SK-N-SH (cell line): ENCODE results near the gene IGF2. TPM values are rescaled to one million over a fixed set of nuclear protein-coding genes. Genes with fewer than 3 reads are reported as not detected.

Experiments used
- CTCF ChIA-PET: fragments of 300-600, 350-600 bp; formaldehyde crosslinking; extraction: SDS; loops from one replicate; lab custom pipeline; 2021; lab: Yijun Ruan, JAX
- POLR2A ChIA-PET: fragments of 350-600 bp; sonication (Branson Sonifier 250); formaldehyde crosslinking; extraction: SDS; loops from one replicate; lab custom pipeline; 2020; ENCODE audit warnings: antibody characterized with exemption, inconsistent platforms; lab: Yijun Ruan, JAX
- DNase-seq: peaks from one replicate; pipeline ENCODE4 v3.0.0; 2012
- H2AFZ ChIP-seq: fragments of 200-600 bp; sonication (generic); 2 replicates; pipeline ENCODE4 v1.8.1; 2016; ENCODE audit warnings: antibody characterized with exemption, mild to moderate bottlenecking, low read depth
- H3F3A ChIP-seq: fragments of 200-600 bp; sonication (generic); replicated peaks from 2 replicates; pipeline ENCODE3; 2016; ENCODE audit warnings: antibody characterized with exemption, mild to moderate bottlenecking; ENCODE audit not compliant: insufficient read depth
- H3K27ac ChIP-seq, 2 experiments: fragments of 200-500 bp in 1 of 2; fragments of 200-600 bp in 1 of 2; sonication (Bioruptor generic) in 1 of 2; sonication (generic), shearing (Covaris generic) in 1 of 2; 2 replicates each; pipeline versions ENCODE4 v1.5.1 to v1.6.1; 2014 to 2016; ENCODE audit warnings: low read depth in 2 of 2, inconsistent platforms in 1 of 2, low read length in 1 of 2, mild to moderate bottlenecking in 1 of 2, mixed read lengths in 1 of 2
- H3K27me3 ChIP-seq: fragments of 200-600 bp; sonication (generic), shearing (Covaris generic); 2 replicates; pipeline ENCODE4 v1.6.1; 2016; ENCODE audit warnings: mixed run types; ENCODE audit not compliant: insufficient read depth
- H3K36me3 ChIP-seq, 2 experiments: fragments of 200-500 bp in 1 of 2; fragments of 200-600 bp in 1 of 2; sonication (Bioruptor generic) in 1 of 2; sonication (generic) in 1 of 2; replicated peaks in 1 of 2; 2 replicates each; pipeline versions ENCODE3 to v1.5.1; 2014 to 2016; ENCODE audit warnings: low read length in 1 of 2, mild to moderate bottlenecking in 1 of 2; ENCODE audit not compliant: insufficient read depth in 2 of 2, control insufficient read depth in 1 of 2
- H3K4me1 ChIP-seq, 2 experiments: fragments of 200-500 bp in 1 of 2; fragments of 200-600 bp in 1 of 2; sonication (Bioruptor generic) in 1 of 2; sonication (generic), shearing (Covaris generic) in 1 of 2; 2 replicates each; pipeline versions ENCODE4 v1.5.1 to v1.6.1; 2014 to 2016; ENCODE audit warnings: low read depth in 1 of 2, low read length in 1 of 2, mixed run types in 1 of 2; ENCODE audit not compliant: insufficient read depth in 2 of 2, control insufficient read depth in 1 of 2
- H3K4me2 ChIP-seq: fragments of 200-600 bp; sonication (generic), shearing (Covaris generic); 2 replicates; pipeline ENCODE4 v1.6.1; 2017; ENCODE audit warnings: mixed run types
- H3K4me3 ChIP-seq, 2 experiments: fragments of 200-500 bp in 1 of 2; fragments of 200-600 bp in 1 of 2; sonication (Bioruptor generic) in 1 of 2; sonication (generic), shearing (Covaris generic) in 1 of 2; 2 replicates each; pipeline versions ENCODE4 v1.5.1 to v1.8.1; 2014 to 2016; ENCODE audit warnings: low read depth in 2 of 2, inconsistent platforms in 1 of 2, low read length in 1 of 2, mild to moderate bottlenecking in 1 of 2, mixed read lengths in 1 of 2, moderate library complexity in 1 of 2
- H3K79me2 ChIP-seq: fragments of 200-600 bp; sonication (generic); 2 replicates; pipeline ENCODE4 v1.8.1; 2017; ENCODE audit warnings: mild to moderate bottlenecking; ENCODE audit not compliant: insufficient read depth
- H3K9ac ChIP-seq: fragments of 200-600 bp; sonication (generic); 2 replicates; pipeline ENCODE4 v1.6.1; 2017; ENCODE audit warnings: mixed run types
- H3K9me2 ChIP-seq: fragments of 200-600 bp; sonication (generic); 2 replicates; pipeline ENCODE4 v1.6.1; 2017; ENCODE audit warnings: mixed run types
- H3K9me3 ChIP-seq: fragments of 200-600 bp; sonication (generic); 2 replicates; pipeline ENCODE4 v1.6.1; 2017; ENCODE audit warnings: mixed run types, mild to moderate bottlenecking, moderate library complexity
- H4K20me1 ChIP-seq: fragments of 200-600 bp; sonication (generic); 2 replicates; pipeline ENCODE4 v1.6.1; 2017; ENCODE audit warnings: mild to moderate bottlenecking, mixed run types; ENCODE audit not compliant: insufficient read depth
- CHD2 ChIP-seq: fragments of 150-350 bp; IDR thresholded peaks from 2 replicates; pipeline ENCODE4 v1.6.1; 2018; ENCODE audit warnings: low read length; ENCODE audit not compliant: partially characterized antibody
- ELF1 ChIP-seq: IDR thresholded peaks from 2 replicates; pipeline ENCODE4 v1.4.0; 2012
- EP300 ChIP-seq, 2 experiments: IDR thresholded peaks; 2 replicates each; pipeline versions ENCODE4 v1.4.0 to v1.6.1; 2012; ENCODE audit warnings: borderline replicate concordance in 1 of 2, low read depth in 1 of 2, low read length in 1 of 2
- EZH2phosphoT487 ChIP-seq: fragments of 200-600 bp; sonication (generic); IDR thresholded peaks from 2 replicates; pipeline ENCODE4 v1.6.1; 2017; ENCODE audit warnings: low read depth, mixed run types, mild to moderate bottlenecking, antibody characterized with exemption, moderate library complexity, borderline replicate concordance
- GABPA ChIP-seq: IDR thresholded peaks from 2 replicates; pipeline ENCODE4 v1.4.0; 2012; ENCODE audit warnings: low read depth, mild to moderate bottlenecking
- MAX ChIP-seq: IDR thresholded peaks from 2 replicates; pipeline ENCODE4 v1.4.0; 2012; ENCODE audit warnings: low read depth
- MXI1 ChIP-seq: IDR thresholded peaks from 2 replicates; pipeline ENCODE4 v1.6.1; 2012; ENCODE audit warnings: mild to moderate bottlenecking, low read depth, low read length, improper control_type of control experiment
- NFIC ChIP-seq: IDR thresholded peaks from 2 replicates; pipeline ENCODE4 v1.4.0; 2012; ENCODE audit warnings: borderline replicate concordance
- NRF1 ChIP-seq: IDR thresholded peaks from 2 replicates; pipeline ENCODE4 v1.6.1; 2012; ENCODE audit warnings: low read depth, mild to moderate bottlenecking, low read length
- RAD21 ChIP-seq: IDR thresholded peaks from 2 replicates; pipeline ENCODE4 v1.6.1; 2012; ENCODE audit warnings: mild to moderate bottlenecking, low read length
- REST ChIP-seq: IDR thresholded peaks from 2 replicates; pipeline ENCODE4 v1.6.1; 2012; ENCODE audit warnings: mild to moderate bottlenecking, low read depth, low read length, moderate library complexity
- RFX5 ChIP-seq: IDR thresholded peaks from 2 replicates; pipeline ENCODE4 v1.6.1; 2012; ENCODE audit warnings: mild to moderate bottlenecking, improper control_type of control experiment, low read length
- SIN3A ChIP-seq: IDR thresholded peaks from 2 replicates; pipeline ENCODE4 v1.6.1; 2012; ENCODE audit warnings: low read depth, mild to moderate bottlenecking, low read length, moderate library complexity, borderline replicate concordance
- SMC3 ChIP-seq: IDR thresholded peaks from 2 replicates; pipeline ENCODE4 v1.6.1; 2012; ENCODE audit warnings: low read depth, low read length, improper control_type of control experiment
- TAF1 ChIP-seq: IDR thresholded peaks from 2 replicates; pipeline ENCODE4 v1.6.1; 2012; ENCODE audit warnings: low read depth, mild to moderate bottlenecking, low read length, moderate library complexity, borderline replicate concordance
- TEAD4 ChIP-seq: IDR thresholded peaks from 2 replicates; pipeline ENCODE4 v1.4.0; 2012; ENCODE audit warnings: mild to moderate bottlenecking, borderline replicate concordance; ENCODE audit not compliant: insufficient read depth
- YY1 ChIP-seq: IDR thresholded peaks from 2 replicates; pipeline ENCODE4 v1.4.0; 2012; ENCODE audit warnings: low read depth, mild to moderate bottlenecking
- WGBS: methylation state at CpG from one replicate; pipeline ENCODE4 v1.1.6; 2017; ENCODE audit warnings: low lambda C conversion rate; 5-methylcytosine and 5-hydroxymethylcytosine counted together
- polyA plus RNA-seq, 3 experiments: library from polyadenylated mRNA; depleted of rRNA; stranded (reverse); fragments of >200 nt; gene quantifications; 2 replicates each; pipeline ENCODE4 v1.2.3, GENCODE V29; 2012

Gene IGF2
- polyA plus RNA-seq, 1 of the 3 experiments (the other 2 are of a cell fraction), result 0.05 TPM

GRCh38 chr11:2143799-2144543, 4.8 kb upstream of the IGF2 start:
- ChIA-PET CTCF (interaction anchor here (0.8 to 25.3 kb wide), 11 partner anchors 7 to 491 kb away, joined by 3 to 1098 read pairs (median 6); partner anchors contain the start of genes SYT8 and TNNI2), POLR2A (interaction anchor here (1.0 to 1.1 kb wide), 2 partner anchors 16 to 107 kb away, joined by 3 read pairs; no protein-coding TSS in a partner anchor)
- no peaks in the 10 kb centered on the region for H3K79me2 ChIP-seq

GRCh38 chr11:2143477-2143798, 4.2 kb upstream of the IGF2 start:
- H4K20me1 ChIP-seq, result no peaks in the 10 kb centered on the region
- H3K9me2 ChIP-seq, result no peaks in the 10 kb centered on the region
- no peak overlapping the region for H3K9ac ChIP-seq
- no peaks in the 10 kb centered on the region for H3K36me3 ChIP-seq
- no peak overlapping the region; a peak in 1 of 4 replicates for H3K27ac ChIP-seq
- ChIA-PET CTCF (interaction anchor here (0.8 to 25.3 kb wide), 9 partner anchors 8 to 491 kb away, joined by 3 to 1098 read pairs (median 14); partner anchors contain the start of genes SYT8 and TNNI2), POLR2A (interaction anchor here (1.0 to 1.1 kb wide), 2 partner anchors 16 to 107 kb away, joined by 3 read pairs; no protein-coding TSS in a partner anchor)
- no peak overlapping the region for H3K4me2 ChIP-seq
- TF ChIP-seq GABPA (no peak), SMC3 (no peak)
- H3K4me3 ChIP-seq, result peak overlapping the region in 1 of 2 experiments; percentile 19; a peak in 1 of 4 replicates
- H3F3A ChIP-seq, result peaks cover 8% of the 10 kb centered on the region
- DNase-seq, result no peak
- WGBS, result 4% methylated on average over 12 of the region's 12 CpGs
- H3K9me3 ChIP-seq, result no peaks in the 10 kb centered on the region
- H3K27me3 ChIP-seq, result peaks cover 77% of the 10 kb centered on the region
- no peaks in the 10 kb centered on the region for H3K79me2 ChIP-seq
- H3K4me1 ChIP-seq, result no peaks in the 10 kb centered on the region; a peak in 1 of 4 replicates
- H2AFZ ChIP-seq, result no peak overlapping the region

More at GRCh38 chr11:2143799-2144543, 4.8 kb upstream of the IGF2 start:
- H3K27me3 ChIP-seq, result peaks cover 83% of the 10 kb centered on the region
- TF ChIP-seq SIN3A (no peak), RAD21 (no peak), CHD2 (no peak), GABPA (no peak), RFX5 (no peak), TAF1 (no peak)
- H3K4me1 ChIP-seq, result no peaks in the 10 kb centered on the region; a peak in 1 of 4 replicates
- peak overlapping the region in 1 of 2 experiments; percentile 19; a peak in 1 of 4 replicates for H3K4me3 ChIP-seq
- 3% methylated on average over 63 of the region's 72 CpGs for WGBS
- H2AFZ ChIP-seq, result no peak overlapping the region
- H3K36me3 ChIP-seq, result no peaks in the 10 kb centered on the region
- H3K4me2 ChIP-seq, result no peak overlapping the region
- H3F3A ChIP-seq, result peaks cover 8% of the 10 kb centered on the region
- H3K9me2 ChIP-seq, result no peaks in the 10 kb centered on the region
- H3K9me3 ChIP-seq, result no peaks in the 10 kb centered on the region
- no peak overlapping the region for H3K9ac ChIP-seq
- H4K20me1 ChIP-seq, result no peaks in the 10 kb centered on the region
- no peak for DNase-seq
- H3K27ac ChIP-seq, result no peak overlapping the region; a peak in 1 of 4 replicates

- H3K27me3 ChIP-seq, result peaks cover 72% of the 10 kb centered on the region
- no peak for DNase-seq
- H3K79me2 ChIP-seq, result no peaks in the 10 kb centered on the region
- no peak overlapping the region for H3K9ac ChIP-seq
- no peak overlapping the region for H3K4me3 ChIP-seq
- no peaks in the 10 kb centered on the region for H3K9me2 ChIP-seq
- H3K9me3 ChIP-seq, result no peaks in the 10 kb centered on the region
- no peak overlapping the region for H3K4me2 ChIP-seq
- no peaks in the 10 kb centered on the region; a peak in 1 of 4 replicates for H3K4me1 ChIP-seq
- peaks cover 8% of the 10 kb centered on the region for H3F3A ChIP-seq
- WGBS, result 1% methylated on average over 6 of the region's 6 CpGs
- CTCF ChIA-PET, result interaction anchor here (0.6 to 25.3 kb wide), 7 partner anchors 8 to 1050 kb away, joined by 3 to 1098 read pairs (median 15); partner anchors contain the start of genes SYT8 and TNNI2
- no peak overlapping the region for H2AFZ ChIP-seq
- no peak overlapping the region; a peak in 1 of 4 replicates for H3K27ac ChIP-seq
- no peaks in the 10 kb centered on the region for H4K20me1 ChIP-seq
- POLR2A ChIA-PET, result interaction anchor here (1.1 to 1.2 kb wide), 2 partner anchors 8 to 106 kb away, joined by 3 read pairs; no protein-coding TSS in a partner anchor
- H3K36me3 ChIP-seq, result no peaks in the 10 kb centered on the region
- no peak for TF ChIP-seq YY1
- TF ChIP-seq TEAD4, result no peak
- no peak for TF ChIP-seq NRF1
- no peak for TF ChIP-seq CHD2
- TF ChIP-seq NFIC, result no peak
- no peak for TF ChIP-seq SMC3
- TF ChIP-seq EZH2phosphoT487, result no peak
- TF ChIP-seq MXI1, result no peak
- TF ChIP-seq EP300 (IDR thresholded peaks at IDR 0.05; ENCODE audit: borderline replicate concordance in 1 of 2, low read depth in 1 of 2, low read length in 1 of 2), result no peak
- no peak for TF ChIP-seq ELF1
- TF ChIP-seq MAX, result no peak
- no peak for TF ChIP-seq REST
- no peak for TF ChIP-seq GABPA
Measured at GRCh38 chr11:2142762-2143202, 3.6 kb upstream of the IGF2 start.
